ENCODE results near the gene AFF1.
A peak's percentile ranks its signal among the peaks of the same experiment; 100 is the strongest.

Gene AFF1

GRCh38 chr4:86921608-86922252 is 13.1 kb upstream of the AFF1 start:
- DNase-seq (ENCODE audit: low read depth, low spot score), result no peak

- no peak for DNase-seq (ENCODE audit: low read depth, low spot score)
Measured at GRCh38 chr4:86924811-86925210, 10.0 kb upstream of the AFF1 start.

GRCh38 chr4:86926435-86927086 is 8.2 kb upstream of the AFF1 start:
- DNase-seq (ENCODE audit: low read depth, low spot score), result no peak

DNA sequence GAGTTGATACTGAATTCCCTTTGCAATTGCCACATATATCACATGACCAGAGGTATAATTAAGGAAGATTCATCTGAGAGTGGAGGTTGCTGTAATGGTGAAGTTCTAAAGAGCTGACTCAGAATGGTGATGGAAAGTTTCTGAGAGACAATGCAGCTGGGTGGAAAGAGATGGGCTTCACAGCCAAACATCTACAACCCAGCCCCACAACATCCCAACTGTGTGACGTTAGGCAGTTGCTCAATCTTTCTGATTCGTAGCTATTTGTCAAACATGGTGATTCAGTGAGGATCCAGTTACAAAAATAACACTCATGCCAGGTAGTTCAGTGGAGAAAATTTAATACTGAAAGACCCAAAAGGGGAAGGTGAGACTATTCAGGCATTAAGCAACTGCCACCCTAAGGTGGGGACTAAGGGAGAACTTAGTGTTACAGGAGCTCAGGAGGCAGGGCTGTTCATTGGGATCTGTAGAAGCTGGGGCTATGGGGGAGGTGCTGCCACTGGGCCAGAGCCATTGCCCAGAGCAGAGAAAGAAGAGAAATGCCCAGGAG is 6.9 kb upstream of the AFF1 start:
- no peak for DNase-seq (ENCODE audit: low read depth, low spot score)

DNA sequence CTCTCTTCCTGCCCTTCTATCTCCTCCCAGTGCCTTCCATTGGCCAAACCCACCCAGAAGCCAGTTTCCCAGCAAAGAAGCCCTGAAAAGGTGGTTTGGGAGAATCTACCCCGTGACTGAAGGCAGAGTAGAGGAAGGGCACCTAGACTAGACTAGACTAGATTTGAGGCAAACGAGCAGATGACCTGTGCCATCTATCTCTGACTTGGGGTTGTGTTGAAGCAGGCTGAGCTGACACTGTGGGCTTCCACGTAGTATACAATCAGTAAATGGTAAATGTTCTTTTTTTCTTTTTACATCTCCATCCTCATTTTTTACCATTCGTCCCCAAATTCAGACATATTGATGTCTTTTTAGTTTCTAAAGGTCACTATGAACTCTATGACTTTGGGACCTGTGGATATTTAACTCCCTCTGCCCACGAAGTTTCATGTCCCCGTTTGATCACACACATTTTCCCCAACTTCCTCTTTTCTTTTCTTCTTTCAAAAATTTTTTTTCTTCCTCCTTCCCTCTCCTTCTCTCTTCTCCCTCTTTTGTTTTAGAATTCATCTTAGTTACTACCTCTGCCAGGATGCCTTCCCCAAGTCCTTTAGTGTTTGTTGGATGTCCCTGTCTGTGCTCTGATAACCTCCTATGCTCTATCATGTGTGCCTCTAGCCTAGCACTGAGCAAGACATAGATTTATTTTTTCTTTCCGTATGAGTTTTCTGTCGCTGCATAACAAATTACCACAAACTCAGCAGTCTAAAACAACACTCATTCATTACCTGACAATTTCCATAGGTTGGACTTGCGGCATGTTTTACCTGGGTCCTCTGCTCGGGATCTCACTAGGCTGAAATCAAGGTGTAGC is 6.2 kb upstream of the AFF1 start:
- no peak for DNase-seq (ENCODE audit: low read depth, low spot score)

- DNase-seq (ENCODE audit: low read depth, low spot score), result no peak
Measured at GRCh38 chr4:86934147-86934770, 552 bp upstream of the AFF1 start.

DNA sequence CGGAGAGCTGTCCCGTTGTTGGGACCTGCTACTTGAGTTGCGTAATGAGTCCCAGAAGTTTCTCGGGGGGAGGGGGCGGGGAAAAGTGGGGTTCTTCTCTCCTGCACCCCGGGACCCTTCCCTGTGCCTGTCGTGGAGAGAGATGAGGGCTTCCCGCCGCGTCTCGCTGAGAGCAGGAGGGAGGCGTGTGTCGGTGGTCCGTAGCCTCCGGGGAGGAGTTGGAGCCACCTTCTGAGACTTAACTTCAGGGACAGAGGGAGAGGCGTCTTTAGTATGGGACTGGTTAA is 698 bp downstream of the AFF1 start:
- no peak for DNase-seq (ENCODE audit: low read depth, low spot score)

DNA sequence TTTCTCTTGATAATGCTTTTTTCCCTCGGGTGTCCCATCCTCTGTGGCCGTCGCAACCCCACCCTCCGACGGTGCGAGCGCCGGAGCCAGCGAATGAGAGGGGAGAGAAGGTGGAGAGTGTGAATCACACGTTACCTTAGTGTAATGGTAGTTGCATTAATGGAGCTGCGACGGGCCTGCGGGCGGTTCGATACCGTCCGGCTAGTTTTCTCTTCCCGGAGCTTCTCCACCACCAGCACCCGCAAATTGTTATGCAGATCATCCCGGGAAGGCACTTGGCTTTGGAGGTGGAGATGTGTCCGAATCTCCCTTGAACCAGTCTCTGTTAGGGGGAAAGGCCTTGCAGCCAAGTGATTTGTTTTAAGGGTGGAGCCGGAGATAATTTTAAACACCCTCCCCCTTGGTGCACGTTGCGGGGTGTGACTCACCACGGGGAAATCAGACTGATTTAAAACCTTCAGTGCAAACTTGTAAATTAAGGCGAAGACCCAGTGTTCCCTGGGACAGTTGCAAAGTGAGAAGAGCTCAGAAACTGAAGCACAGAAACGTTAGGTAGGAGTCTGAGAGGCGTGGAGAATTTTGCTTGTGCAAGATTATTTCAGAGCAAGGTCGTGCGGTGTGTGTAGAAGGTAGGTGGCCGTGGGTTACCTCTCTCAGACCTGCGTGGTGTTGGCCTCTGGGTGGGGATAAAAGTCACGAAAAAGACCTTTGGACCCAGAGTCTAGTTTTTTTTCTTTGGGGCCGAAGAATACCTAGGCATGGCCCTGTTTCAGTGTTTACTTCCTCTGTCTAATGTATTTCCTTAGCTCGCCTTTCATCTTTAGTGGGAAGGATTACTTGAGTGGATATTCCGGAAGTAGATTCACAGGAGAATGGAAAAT is 1.3 kb downstream of the AFF1 start:
- peak; percentile 88 for DNase-seq (ENCODE audit: low read depth, low spot score)

GRCh38 chr4:86938771-86939520 is 4.1 kb downstream of the AFF1 start:
- DNase-seq (ENCODE audit: low read depth, low spot score), result no peak

GRCh38 chr4:86939729-86940575 is 5.1 kb downstream of the AFF1 start:
- DNase-seq (ENCODE audit: low read depth, low spot score), result no peak

DNA sequence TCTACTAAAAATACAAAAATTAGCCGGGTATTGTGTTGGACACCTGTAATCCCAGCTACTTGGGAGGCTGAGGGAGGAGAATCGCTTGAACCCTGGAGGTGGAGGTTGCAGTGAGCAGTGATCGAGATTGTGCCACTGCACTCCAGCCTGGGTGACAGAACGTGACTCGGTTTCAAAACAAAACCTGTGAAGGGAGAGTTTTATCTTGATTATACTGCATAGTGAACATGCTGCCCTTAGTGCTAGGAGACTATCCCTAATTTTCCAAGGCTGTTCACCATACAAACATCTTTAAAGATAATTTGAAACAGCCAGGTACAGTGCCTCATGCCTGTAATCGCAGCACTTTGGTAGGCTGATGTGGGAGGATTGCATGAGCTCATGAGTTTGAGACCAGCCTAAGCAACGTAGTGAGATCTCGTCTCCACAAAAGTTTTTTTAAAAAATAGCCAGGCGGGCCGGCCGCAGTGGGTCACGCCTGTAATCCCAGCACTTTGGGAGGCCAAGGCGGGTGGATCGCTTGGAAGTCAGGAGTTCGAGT is 6.2 kb downstream of the AFF1 start:
- no peak for DNase-seq (ENCODE audit: low read depth, low spot score)

DNA sequence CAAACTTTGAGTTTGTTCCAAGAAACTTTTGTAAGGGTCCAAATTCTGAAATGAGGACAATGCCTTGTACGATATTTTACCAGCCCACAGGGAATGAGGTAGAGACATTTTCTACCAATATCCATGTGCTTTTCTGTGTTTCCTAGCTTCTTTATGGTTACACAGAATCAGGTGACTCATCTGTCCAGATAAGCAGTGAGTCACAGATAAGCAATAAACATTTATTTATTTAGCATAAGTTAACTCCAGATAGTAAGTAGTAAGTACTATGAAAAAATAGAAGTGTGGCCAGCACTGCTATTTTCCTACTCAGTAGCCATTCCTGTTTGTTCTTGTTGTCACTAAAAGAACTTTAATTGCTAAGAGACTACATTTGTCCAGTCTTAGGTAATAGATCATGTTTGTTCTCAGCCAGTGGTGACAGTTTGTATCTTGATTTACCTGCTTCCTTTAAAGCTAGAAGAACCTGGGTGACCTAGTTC is 7.4 kb downstream of the AFF1 start:
- DNase-seq (ENCODE audit: low read depth, low spot score), result no peak

- DNase-seq (ENCODE audit: low read depth, low spot score), result no peak
Measured at GRCh38 chr4:86944964-86945781, 10.4 kb downstream of the AFF1 start.

- DNase-seq (ENCODE audit: low read depth, low spot score), result no peak
Measured at GRCh38 chr4:86946868-86947500, 12.2 kb downstream of the AFF1 start.

DNA sequence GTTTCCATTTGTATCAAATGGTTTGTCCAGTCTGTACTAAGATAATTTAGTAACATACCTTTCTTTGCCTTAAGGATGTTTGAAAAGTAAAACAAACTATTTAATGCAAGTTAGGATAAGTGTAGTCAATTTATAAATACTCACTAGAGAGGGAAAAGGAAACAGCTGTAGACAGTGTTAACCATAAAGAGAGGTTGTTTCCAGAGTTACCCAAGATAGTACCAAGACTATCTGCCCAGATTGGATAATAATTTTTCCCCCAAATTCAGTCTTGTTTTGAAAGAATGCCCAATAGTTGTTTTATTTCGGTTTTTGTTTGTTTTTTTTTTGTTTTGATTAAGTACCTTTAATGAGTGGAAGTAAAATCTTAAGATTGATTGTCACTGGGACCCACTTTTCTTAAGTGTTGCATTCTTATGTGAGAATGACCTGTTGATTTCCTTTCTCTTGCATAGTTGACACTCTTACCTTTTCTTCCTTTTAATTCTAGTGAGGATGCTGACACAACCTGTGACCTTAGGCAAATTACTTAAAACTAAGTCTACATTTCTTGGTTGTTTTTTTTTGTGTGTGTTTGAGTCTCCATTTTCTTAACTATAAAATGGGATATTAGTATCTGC is 12.8 kb downstream of the AFF1 start:
- no peak for DNase-seq (ENCODE audit: low read depth, low spot score)

DNA sequence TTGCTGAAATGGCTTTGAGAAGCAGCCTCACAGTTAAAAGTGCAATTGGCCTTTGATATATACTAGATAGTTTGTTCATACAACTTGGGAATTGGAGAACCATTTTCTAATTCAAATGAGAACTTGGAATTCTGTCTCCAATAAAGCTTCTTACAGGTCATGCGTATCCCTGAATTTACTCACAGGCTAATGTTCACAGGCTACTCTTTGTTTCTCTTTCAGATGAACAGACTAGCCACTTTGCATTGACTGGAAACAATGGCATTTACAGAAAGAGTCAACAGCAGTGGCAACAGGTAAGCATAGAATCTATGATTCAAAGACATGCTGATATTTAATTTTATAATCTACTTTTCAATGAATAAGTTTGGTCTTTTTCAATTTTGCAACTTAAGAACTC is 13.5 kb downstream of the AFF1 start:
- no peak for DNase-seq (ENCODE audit: low read depth, low spot score)

DNA sequence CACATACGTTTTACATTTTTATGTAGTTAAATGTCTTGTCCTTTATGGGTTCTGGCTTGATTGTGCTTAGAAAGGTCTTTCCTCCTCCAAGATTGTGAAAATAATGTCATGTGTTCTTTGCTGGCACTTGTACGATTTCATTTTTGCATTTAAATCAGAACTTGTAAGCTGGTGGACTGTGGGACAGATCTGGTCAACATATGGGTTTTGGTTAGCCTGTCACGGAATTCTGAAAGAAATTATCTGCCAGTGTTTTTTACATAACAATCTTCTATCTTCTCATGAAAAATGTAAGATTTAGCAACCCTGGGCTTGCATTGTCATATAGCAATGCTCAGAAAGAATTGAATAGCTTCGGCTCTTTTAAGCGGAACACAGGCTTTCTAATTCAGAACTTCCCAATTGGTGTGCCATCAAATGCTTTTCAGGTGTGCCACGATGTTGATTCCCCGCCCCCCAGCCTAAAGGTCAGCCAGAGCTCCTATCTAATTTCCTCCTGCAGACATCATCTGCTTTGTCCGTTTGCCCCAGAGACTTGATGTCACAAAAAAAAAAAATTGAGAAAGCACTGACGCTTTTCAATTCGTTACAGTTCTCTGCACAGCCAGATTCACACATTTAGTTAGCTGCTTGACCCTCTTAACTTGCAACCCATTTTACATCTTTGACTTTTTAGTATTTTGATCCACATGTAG is 16.2 kb downstream of the AFF1 start:
- DNase-seq (ENCODE audit: low read depth, low spot score), result no peak

Measured in iPS DF 19.7 (cell line).